GM21619 (cell line): Measurements from ENCODE around the gene ECI1.
"Not testable (repeated sequence)": the region's sequence is repeated elsewhere in the genome, so short reads cannot be mapped to it uniquely, and the experiment has no call there.

Experiments
- ATAC-seq: cut with Tn5 transposase; IDR thresholded peaks from one replicate; pipeline ENCODE4 v1.9.1; 2021; ENCODE audit not compliant: unreplicated experiment

ECI1 gene

DNA sequence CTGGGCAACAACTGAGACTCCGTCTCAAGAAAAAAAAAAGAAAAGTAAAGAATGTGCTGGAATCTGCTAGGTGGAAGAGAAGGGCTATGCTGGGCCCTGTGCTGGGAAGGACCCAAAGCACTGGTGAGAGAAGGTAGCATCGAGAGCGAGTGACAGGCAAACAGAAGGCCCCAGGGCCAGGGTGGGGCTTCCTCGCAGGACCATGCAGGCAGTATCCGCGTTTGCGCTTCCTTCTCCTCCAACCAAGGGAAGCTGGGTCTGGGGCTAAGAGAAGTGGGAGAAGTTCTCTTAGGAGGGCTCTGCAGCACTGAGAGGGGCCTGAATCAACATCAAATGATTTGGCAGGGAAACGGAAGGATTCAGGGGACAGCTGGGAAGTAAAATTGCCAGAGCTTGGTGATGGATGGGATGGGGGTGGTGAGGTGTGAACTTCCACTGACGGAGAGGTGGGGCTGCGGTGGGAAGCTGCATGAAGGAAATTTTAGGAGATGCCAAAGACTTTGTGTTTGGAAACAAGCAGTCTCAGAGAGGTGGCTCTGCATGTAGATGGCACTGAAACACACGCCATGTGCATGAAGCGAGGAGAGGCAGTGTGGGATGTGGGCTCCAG, 5.2 kb upstream of the ECI1 start:
- ATAC-seq: no peak

DNA sequence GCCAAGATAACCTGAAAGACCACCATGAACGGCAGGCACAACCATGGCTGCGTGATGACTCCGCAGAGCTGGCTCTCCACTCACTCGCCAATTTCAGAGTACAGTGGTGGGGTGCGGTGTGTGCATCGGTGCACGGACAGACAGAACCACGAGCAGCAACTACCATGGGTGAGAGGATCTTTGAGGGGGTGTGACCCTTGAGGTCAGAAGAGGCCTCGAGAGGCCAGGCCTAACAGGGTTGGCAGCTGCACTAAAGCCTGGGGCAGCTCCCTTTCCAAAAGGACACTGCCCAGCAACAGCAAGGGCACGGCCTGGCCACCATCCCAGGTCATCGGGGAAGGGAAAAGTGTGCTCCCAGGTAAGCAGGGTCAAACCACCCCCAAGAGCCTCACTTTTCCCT, 1.9 kb upstream of the ECI1 start:
- no peak for ATAC-seq

DNA sequence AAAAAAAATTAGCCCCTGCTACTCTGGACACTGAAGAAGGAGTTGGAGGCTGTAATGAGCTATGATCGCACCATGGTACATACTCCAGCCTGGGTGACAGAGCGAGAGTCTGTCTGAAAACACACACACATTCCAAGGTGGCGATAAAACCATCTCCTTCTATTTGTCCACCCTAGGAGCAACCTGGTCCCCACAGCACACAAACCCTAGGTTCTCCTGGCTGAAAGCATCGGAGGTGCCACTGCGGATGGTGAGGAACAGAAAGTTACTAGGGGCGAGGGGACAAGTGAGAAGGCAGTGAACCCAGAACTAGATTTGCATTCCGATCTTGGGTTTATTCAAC, 1.4 kb upstream of the ECI1 start:
- ATAC-seq: no peak

DNA sequence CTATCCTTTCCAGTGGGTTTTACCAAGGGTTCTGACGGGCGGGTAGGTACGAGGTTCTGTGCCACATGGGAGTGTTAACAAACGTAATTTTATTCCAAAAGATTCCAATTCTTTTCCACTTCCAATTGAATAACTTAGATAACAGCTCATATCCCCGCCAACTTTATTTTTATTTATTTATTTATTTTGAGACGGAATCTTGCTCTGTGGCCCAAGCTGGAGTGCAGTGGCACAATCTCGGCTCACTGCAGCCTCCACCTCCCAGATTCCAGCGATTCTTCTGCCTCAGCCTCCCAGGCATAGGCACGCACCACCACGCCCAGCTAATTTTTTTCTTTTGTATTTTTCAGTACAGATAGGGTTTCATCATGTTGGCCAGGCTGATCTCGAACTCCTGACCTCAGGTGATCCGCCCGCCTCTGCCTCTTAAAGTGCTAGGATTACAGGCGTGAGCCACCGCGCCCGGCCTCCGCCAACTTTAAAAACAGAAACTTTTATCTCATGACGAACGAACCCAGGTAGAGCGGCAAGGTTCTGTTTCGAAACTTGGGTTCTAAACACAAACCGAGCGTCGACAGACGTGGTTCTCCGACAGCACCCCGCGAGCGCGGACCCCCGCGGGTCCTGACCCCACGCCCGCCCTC, 613 bp downstream of the ECI1 start:
- ATAC-seq: no peak

DNA sequence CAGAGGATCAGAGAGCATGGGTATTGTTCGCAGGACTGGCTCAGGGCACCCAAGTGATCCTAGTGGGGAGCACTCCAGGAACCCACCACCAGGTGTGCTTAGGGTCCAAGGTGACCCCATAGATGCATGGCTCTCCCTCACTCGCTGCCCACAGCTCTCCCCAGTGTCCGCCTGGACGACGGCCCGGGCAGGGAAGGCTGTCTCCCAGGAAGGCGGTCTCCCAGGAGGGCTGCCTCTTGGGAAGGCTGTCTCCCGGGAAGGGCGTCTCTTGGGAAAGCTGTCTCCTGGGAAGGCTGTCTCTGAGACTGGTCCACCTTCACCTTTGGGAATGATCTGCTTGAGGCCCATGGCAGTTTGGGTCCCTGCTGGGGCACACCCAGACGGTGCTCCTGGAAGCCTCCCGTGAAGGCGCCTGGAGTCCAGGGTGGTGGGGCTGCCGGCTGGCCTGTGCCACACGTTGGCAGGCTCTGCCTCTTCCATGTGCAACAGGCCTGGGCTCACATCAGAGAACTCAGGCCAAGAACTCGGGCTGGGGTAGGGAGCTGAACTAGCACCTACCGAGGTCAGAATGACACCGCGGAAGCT, 5.0 kb downstream of the ECI1 start:
- no peak for ATAC-seq

DNA sequence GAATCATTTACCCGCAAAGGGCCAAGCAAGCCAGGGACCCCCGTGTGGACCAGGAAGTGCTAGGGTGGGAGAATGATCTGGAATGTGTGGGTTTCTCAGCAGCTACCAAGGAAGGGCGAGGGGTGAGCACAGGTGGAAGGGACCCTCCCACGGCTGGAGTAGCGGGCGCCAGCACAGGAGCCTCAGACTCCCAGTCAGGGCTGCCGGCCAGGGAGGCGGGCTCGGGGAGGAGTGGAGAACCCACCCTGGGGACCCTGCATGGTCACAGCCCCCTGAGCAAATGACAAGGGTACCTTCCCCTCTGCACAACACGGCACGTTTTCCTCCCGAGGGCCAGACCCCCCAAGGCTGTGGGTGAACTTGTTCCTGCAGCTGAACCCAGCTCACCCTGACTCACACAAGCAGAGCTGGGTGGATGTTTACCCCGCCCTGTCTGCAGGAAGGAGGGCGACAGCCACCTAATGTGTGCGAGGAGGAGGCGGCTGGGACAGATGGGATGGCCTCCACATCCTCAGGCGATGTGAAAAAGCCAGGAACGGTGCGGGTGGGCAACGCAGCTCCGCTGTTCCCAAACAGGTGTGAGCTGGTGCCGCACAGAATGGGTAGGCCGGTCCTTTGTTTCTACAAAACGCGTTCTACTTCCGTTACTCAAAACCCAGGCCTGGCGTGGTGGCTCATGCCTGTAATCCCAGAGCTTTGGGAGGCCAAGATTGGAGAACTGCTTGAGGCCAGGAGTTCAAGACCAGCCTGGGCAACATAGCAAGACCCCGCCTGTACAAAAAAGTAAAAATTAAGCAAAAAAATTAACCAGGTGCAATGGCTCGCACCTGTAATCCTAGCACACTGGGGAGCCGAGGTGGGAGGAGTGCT, 6.2 kb downstream of the ECI1 start:
- no peak for ATAC-seq

DNA sequence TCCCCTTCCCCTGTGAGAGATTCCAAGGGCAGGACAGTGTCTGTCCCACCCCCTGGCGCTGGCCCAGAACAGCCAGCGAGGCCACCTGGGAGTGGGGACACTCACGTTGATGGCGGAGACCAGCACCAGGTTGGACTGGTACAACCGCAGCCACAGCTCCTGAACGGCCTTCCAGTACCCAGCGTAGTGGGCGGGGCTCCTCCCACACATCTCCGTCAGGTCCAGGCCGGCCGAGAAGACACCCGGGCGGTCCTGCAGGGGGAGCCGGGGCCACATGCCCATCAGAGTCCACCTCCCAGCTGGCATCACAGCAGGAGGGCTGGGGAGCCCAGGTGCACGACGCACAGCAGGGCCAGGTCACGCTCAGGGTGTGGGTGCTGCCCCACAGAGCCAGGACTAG, 7.1 kb downstream of the ECI1 start:
- no peak for ATAC-seq

DNA sequence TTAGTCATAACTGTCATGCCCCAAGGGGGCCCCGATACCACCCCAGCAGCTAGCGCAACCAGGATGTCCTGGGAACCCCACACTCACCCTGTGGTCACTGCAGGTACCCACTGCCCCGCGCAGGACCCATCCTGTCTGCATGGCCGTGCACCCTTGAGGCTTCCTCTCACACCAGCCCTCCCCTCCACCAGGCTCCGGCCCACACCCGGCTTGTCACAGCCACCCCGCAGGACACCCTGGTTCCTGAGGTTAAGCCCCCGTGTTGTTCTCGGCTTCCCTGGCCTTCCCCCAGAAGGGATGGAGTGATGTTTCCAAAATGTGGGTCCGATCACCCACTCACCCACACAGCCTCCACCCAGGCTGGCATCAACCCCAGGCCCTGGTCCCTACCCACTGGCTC, 7.6 kb downstream of the ECI1 start:
- ATAC-seq: no peak

DNA sequence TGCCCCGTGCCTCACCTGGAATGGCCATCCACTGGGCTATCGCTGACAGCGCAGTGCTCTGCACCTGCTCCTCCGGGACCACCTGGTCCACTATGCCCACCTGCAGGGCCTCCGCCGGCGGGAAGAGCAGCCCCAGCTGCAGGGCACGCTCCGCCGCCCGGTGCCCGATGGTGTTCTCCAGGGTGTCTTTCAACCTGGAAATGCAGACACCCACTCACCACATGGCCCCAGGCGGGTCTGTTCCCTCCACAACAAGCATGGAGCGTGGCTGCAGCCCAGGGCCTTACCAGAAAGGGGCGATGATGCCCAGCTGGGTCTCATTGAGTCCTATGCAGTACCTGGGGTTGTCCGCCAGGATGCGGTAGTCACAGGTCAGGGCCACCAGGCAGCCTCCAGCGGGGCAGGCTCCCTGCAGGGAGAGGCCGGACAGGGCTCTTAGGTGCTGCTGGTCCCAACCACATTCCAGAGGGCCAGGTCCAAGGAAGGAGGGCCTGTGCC, 8.3 kb downstream of the ECI1 start:
- no peak for ATAC-seq

DNA sequence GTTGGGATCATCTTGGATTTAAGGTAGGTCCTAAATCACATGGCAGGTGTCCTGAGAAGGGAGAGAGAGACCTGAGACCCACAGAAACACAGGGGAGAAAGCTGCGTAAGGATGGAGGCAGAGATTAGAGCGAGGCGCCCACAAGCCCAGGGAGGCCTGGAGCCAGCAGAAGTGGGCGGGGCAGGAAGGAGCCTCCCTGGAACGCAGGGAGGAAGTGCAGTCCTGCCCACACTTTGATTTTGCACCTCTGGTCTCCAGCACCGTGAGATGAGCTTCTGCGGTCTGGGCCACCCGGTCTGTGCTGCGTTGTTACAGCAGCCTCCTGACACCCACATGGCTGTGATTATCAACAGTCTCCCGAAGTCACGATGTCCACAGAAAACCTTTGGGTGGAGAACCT, 8.8 kb downstream of the ECI1 start:
- no peak for ATAC-seq

DNA sequence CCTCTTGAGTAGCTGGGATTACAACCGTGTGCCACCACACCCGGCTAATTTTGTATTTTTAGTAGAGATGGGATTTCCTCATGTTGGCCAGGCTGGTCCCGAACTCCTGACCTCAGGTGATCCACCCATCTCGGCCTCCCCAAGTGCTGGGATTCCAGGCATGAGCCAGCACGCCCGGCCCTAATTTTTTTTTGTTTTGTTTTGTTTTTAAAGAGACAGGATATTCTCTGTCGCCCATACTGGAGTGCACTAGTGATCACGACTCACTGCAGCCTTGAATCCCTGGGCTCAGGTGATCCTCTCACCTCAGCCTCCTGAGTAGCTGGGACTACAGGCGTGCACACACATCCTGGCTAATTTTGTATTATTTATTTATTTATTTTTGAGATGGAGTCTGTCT, 11.1 kb downstream of the ECI1 start:
- not testable (repeated sequence) for ATAC-seq

DNA sequence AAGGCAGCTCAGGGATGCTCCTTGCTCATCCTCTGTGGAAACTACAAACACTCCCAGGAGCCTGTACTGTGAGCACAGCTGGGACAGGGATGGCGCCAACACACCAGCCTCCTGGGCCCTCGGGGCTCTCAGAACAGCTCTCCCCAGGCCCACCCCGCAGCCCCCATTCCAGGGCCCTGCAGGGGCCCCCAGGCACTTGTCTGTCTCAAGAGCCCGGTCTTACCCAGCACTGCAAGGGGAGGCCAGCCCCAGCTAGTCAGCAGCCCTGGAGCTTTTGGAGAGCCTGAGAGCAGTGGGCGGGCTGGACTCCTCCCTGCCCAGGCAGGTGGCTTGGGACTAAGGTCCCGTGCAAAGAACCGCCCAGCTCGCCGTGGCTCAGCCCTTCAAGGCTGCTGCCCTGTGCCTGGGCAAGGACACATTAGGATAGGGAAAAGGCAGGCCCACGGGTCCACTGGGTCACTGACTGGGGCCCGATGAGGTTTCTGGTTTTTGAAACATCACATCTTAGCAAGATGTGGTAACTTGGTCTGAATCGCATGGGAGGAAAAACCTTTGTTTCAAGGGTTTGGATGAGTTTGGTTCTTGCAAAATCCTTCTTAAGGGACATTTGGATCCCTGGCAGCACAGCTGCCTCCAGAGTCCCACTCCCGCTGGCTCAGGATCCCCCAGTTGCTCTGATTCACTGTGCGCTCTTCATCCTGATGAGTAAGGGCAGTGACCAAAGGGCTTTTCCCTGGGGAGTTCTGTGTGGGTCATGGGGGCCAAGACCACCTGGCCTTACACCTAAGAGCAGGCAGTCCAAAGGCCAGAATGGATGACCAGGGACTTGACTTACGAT, 12.3 kb downstream of the ECI1 start:
- ATAC-seq: no peak

DNA sequence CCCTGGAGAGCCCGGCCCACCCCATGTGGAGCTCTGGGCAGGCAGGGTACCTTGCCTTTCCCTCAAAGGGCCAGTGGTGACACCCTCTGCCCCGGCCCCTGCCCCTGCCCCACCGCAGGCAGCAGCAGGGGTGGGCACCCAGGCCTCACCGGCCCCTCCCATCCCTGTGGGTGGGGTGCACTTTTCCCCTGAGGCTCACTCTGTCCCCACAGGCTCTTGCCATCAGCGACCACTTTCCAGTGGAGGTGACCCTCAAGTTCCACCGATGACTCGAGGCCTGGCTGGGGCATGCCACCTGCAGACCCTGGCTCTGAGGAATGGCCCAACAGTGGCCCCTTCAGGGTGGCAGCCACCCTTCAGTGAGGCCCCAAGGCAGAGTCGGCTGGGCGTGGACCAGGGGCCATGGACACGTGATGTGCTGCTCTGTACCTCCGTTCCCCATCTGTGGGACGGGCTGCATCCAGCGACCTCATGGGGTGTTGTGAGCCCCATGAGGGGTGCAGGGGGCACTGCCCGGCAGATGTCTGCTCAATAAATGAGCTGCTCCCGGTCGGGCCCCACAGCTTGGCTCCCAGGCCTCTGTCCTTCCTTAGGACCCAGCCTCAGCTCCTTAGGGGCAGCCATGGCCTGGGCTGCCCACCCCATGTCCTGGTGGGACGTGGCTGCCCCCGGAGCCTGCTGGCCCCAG, 13.1 kb downstream of the ECI1 start:
- ATAC-seq: no peak

DNA sequence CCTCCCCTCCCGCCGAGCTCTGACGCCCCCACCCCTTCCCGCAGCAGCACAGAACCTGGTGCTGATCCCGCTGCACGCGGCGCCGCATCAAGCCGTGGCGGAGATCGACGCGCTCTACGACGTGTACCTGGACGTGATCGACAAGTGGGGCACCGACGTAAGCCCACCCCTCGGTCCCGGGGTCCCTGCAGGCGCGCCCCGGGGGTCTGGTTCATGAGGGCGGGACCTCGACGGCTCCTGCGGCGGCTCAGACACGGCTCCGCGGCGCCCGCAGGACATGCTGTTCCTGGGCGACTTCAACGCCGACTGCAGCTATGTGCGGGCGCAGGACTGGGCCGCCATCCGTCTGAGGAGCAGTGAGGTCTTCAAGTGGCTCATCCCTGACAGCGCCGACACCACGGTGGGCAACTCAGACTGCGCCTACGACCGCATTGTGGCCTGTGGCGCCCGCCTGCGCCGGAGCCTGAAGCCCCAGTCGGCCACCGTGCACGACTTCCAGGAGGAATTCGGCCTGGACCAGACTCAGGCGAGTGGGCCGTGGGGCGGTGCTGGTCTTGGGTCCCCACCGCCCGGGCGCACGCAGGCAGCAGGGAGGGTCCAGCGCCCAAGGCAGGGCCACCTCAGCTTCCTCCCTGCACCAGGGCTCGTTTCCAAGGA, 13.8 kb downstream of the ECI1 start:
- no peak for ATAC-seq

DNA sequence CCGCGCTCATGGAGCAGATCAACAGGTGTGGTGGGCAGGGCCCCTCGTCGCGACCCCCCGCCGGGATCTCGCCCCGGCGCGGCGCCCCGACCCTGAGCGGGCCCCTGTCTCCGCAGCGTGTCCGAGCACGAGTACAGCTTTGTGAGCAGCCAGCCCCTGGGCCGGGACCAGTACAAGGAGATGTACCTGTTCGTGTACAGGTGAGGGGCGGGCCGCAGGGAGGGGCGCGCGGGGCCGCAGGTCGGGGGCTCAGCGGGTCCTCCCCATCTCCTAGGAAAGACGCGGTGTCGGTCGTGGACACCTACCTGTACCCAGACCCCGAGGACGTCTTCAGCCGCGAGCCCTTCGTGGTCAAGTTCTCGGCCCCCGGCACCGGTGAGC, 14.3 kb downstream of the ECI1 start:
- no peak for ATAC-seq

DNA sequence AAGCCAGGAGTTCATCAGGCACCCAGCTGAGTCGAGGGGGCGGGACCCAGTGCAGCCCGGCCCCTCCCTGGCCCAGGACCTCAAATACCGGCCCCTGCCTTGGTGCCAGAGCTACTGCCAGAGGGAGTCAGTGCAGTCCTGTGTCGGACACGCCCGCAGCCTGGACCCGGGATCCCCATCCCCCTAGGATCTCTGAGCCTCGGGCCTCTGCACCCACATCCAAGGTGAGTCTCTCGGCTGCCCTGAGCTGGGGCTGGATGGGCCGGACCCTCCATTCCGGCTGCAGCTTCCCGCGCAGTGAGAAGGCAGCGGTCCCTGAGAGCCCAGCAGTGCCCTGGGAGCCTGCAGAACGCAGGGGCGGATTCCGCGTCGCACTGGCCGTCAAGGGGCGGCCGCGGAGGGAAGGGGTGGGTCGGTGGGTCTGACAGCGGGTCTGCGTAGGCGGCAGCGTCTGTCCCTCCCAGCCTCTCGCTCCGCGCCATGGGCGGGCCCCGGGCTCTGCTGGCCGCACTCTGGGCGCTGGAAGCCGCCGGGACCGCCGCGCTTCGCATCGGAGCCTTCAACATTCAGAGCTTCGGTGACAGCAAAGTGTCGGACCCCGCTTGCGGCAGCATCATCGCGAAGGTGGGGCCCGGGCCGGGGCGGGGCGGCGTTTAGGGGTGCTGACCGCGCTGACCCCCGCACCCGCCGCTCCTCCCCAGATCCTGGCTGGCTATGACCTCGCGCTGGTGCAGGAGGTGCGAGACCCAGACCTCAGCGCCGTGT, 14.9 kb downstream of the ECI1 start, which contains the start of gene DNASE1L2:
Gene DNASE1L2 (plus strand): TSS at position 108 of the 765 bp plus-strand sequence. CDS start 373 bp downstream, at position 481.
- no peak for ATAC-seq

DNA sequence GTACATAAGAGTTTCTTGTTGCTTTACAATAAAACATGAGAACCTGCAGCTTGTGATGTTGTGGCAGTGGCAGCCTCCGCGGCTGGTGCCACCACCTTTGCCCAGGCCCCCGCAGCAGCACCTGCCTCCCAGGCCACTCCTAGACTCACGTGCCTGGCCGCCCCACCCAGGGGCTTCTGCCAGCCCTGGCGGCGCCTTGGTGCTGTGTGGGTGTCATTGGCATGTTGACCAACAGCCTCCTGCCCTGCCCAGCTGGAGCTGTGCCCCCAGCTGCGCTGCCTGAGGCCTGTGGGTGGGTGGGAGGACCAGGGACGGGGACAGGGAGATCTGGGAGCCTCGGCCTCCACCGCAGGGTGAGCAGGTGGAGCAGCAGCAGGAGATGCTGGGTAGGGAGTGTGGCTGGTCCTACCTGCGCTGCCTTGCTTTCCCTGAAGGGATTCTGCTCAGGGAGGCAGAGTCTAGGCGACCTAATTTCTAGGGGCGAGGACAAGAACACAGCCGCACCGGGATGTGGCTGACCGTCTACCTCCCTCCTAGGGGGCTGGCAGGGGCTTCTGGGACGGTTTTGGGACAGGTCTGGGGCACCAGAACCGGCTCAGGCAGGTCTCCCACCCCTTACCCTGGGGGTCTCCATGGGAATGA, 15.6 kb downstream of the ECI1 start:
- ATAC-seq: no peak

DNA sequence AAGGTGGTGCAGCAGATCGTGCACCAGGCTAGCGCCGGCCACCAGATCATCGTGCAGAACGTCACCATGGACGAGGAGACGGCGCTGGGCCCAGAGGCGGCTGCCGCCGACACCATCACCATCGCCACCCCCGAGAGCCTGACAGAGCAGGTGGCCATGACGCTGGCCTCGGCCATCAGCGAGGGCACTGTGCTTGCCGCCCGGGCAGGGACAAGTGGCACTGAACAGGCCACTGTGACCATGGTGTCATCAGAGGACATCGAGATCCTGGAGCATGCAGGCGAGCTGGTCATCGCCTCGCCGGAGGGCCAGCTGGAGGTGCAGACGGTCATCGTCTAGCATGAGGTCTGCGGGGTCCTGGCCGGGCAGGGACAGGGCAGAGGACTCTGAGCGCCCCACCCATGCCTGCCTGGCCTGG, 16.1 kb downstream of the ECI1 start:
- ATAC-seq: no peak

DNA sequence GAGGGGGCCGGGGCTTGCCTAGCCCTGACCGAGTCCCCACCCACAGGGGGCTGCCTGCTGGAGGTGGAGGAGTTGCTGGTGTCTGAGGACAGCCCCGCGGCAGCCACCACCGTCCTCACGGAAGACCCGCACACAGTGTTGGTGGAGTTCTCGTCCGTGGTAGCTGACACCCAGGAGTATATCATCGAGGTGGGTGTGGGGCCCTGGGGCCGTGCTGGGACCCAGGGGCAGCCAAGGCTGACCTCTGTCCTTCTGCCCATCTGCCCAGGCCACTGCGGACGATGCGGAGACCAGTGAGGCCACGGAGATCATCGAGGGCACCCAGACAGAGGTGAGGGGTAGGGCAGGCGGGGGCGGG, 16.6 kb downstream of the ECI1 start:
- ATAC-seq: no peak
